GM19324 (cell line): Measurements from ENCODE around the gene IRF5.
A peak's percentile ranks its signal among the peaks of the same experiment; 100 is the strongest.

Experiments
- ATAC-seq: cut with Tn5 transposase; IDR thresholded peaks from one replicate; pipeline ENCODE4 v1.9.1; 2021; ENCODE audit warnings: mild to moderate bottlenecking, moderate library complexity; ENCODE audit not compliant: unreplicated experiment, low FRiP score

The IRF5 gene

GRCh38 chr7:128937647-128938543 lies at the start of gene IRF5:
Gene IRF5, plus strand, starts transcription at chr7:128937927. Its CDS starts 4,155 bp downstream, at chr7:128942082.
- peak; percentile 27 for ATAC-seq

GRCh38 chr7:128888039-128888755 lies 49.5 kb upstream of the IRF5 start:
- ATAC-seq: no peak

GRCh38 chr7:128888756-128889095 lies 49.0 kb upstream of the IRF5 start:
- ATAC-seq: no peak

- ATAC-seq: no peak
These were observed 48.6 kb upstream of the IRF5 start for GRCh38 chr7:128889121-128889520.

- no peak for ATAC-seq
These were observed 47.2 kb upstream of the IRF5 start for GRCh38 chr7:128890306-128891109.

- ATAC-seq: no peak
These were observed 46.4 kb upstream of the IRF5 start for GRCh38 chr7:128891110-128891941.

GRCh38 chr7:128891942-128892269 lies 45.8 kb upstream of the IRF5 start:
- no peak for ATAC-seq

GRCh38 chr7:128892521-128893250 lies 45.0 kb upstream of the IRF5 start:
- ATAC-seq: no peak

- no peak for ATAC-seq
These were observed 44.3 kb upstream of the IRF5 start for GRCh38 chr7:128893251-128894100.

GRCh38 chr7:128894101-128894440 lies 43.7 kb upstream of the IRF5 start:
- no peak for ATAC-seq

GRCh38 chr7:128895320-128895719 lies 42.4 kb upstream of the IRF5 start:
- ATAC-seq: no peak

GRCh38 chr7:128899392-128899791 lies 38.3 kb upstream of the IRF5 start:
- ATAC-seq: no peak

- no peak for ATAC-seq
These were observed 37.5 kb upstream of the IRF5 start for GRCh38 chr7:128900237-128900636.

GRCh38 chr7:128902761-128903585 lies 34.8 kb upstream of the IRF5 start:
- ATAC-seq: no peak

- ATAC-seq: no peak
These were observed 33.9 kb upstream of the IRF5 start for GRCh38 chr7:128903621-128904361.

- ATAC-seq: no peak
These were observed 33.1 kb upstream of the IRF5 start for GRCh38 chr7:128904381-128905197.
